Glomerular visceral epithelial cell (primary cell): ENCODE measurements around the gene UBN1.
A peak's percentile ranks its signal among the peaks of the same experiment; 100 is the strongest.

Source experiments
- DNase-seq: peaks from one replicate; pipeline ENCODE4 v3.0.0-alpha.2; 2016; ENCODE audit errors: extremely low spot score

Gene UBN1

DNA sequence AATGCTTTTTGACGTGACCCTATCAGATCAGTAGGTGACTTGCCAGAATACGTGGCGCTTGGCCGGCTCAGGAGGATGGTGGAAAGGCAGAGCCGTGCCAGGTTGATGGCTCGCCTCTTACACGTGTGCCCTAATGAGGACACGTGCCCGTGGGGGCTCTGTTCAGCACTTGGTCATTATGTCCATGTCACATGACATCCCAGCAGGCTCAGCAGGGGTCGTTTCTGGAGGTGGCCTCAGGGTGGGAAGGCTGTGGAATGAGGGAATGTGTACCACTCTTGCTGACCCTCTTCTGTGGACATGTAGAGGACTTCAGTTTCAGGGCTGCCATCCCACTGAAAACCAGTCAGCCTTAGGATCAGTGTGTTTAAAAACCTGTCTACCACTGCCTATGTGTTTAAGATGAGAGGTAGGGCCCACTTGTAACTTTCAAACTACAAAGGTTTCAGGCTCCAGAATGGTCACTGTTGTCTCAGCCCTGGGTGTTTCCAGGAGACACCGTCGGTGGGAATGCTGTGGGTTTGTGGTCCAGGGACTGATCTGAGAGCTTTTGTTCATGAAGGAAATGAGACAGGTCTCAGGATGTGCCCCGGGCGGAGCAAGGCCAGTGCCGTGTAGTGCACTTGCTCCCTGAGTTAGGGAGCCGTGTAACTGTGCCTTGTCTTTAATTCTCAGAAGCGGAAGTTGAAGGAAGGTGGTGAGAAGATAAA lies 12.1 kb downstream of the UBN1 start:
- peak; percentile 48 for DNase-seq

GRCh38 chr16:4859900-4860255 lies 12.6 kb downstream of the UBN1 start:
- DNase-seq: peak; percentile 46

DNA sequence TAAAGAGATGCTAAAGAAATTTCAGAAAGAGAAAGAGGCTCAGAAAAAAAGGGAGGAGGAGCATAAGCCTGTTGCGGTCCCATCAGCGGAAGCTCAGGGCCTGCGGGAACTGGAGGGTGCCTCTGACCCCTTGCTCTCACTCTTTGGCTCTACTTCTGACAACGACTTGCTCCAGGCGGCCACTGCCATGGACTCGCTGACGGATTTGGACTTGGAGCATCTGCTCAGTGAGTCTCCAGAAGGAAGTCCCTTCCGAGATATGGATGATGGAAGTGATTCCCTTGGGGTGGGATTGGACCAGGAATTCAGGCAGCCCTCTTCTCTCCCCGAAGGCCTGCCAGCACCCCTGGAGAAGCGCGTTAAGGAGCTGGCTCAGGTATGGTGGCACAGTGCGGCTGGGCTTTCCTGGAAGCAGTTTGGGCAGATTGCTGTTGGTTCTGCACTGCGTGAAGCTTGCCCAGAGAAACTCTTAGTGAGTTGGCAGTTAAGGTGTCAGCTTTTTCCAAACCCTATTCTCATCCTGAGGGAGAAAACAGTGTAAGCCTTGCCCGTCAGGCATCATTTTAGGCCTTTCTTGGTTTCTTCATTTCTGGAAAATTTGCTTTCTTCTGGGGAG lies 13.6 kb downstream of the UBN1 start:
- DNase-seq: no peak

GRCh38 chr16:4862639-4863038 lies 15.4 kb downstream of the UBN1 start:
- no peak for DNase-seq

- DNase-seq: no peak
These were observed 17.4 kb downstream of the UBN1 start for GRCh38 chr16:4864728-4865127.

- no peak for DNase-seq
These were observed 18.1 kb downstream of the UBN1 start for GRCh38 chr16:4865231-4865860.

- DNase-seq: no peak
These were observed 19.3 kb downstream of the UBN1 start for GRCh38 chr16:4866586-4866985.

DNA sequence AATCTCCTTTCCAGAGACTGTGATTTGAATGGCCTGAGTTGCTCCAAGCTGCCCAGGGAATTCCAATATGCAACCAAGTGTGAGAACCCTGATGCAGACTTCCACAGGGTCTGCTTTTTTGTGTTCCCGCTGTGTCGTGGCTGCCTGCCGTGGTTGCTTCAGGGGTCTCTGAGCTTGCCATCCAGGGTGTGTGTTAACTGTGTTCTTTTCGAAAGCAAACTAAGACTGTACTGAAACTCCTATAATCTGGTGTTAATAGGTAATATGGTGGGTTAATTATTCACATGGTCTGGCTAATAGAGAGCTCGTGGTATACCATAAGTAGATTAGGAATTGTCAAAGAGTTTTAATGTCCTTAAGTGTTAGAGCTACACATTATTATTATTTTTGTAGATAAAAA lies 20.7 kb downstream of the UBN1 start:
- peak; percentile 25 for DNase-seq

DNA sequence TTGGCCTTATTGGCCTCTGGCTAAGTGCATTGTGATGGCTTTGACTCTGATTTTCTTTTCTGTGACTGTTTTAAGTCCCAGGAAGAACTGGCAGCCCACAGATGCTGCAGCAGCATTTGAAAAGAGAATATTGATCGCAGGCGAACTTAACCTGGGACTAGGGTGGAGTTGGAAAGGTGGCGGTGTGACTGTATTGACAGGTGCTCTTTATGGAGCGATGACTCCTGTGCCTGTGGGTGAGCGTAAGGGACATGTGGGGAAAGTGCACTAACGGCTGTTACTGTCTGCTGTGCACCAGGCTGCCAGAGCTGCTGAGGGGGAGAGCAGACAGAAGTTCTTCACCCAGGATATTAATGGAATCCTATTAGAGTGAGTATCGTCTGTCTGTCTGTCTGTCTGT lies 21.3 kb downstream of the UBN1 start:
- DNase-seq: no peak

DNA sequence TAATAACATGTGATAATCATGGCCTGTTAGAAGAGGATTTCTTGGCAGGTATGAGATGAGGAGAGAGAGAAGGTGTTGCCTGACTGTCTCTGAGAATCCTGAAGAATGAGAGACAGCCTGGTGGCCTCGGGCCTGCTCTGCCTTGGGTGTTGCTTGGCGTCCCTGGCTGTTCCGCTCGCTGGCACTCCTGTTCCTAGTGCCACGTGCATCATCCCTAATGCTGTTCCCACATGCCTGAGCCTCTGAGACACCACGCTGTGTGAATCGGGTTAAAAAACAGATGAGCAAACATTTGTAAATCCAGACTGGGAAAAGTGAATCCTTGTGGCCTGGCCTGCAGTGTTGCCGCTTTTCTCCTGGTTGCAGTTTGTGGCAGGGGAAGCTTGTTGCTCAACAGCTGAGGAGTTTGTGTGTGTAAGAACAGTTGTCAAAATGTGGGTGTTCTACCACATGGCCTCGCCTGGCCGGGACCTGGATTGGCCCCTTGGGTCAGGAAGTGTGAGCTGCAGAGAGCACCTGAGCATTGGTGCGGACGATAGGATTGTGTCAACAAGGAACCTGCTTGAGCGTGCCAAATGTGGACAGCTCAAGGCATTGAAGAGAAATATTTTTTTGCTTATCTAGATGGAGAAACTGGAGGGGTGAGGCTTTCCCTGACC lies 22.0 kb downstream of the UBN1 start:
- DNase-seq: no peak

DNA sequence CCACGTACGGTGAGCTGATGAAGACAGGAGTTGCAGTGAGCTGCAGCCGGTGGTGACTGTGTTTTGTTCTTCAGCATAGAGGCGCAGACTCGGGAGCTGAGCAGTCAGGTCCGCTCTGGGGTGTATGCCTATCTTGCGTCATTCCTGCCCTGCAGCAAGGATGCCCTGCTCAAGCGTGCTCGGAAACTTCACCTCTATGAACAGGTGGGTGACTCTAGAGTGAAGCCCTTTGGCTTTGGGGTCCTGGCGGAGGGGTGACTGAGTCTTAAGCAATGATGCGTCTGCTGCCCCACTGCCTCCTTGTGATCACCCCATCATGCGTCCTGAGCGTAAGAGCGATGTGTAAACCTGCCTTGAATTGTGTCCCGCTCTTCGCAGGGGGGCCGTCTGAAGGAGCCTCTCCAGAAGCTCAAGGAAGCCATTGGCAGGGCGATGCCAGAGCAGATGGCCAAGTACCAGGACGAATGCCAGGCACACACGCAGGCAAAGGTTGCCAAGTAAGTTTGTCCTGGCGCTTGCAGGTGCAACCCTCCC lies 22.9 kb downstream of the UBN1 start:
- DNase-seq: no peak

DNA sequence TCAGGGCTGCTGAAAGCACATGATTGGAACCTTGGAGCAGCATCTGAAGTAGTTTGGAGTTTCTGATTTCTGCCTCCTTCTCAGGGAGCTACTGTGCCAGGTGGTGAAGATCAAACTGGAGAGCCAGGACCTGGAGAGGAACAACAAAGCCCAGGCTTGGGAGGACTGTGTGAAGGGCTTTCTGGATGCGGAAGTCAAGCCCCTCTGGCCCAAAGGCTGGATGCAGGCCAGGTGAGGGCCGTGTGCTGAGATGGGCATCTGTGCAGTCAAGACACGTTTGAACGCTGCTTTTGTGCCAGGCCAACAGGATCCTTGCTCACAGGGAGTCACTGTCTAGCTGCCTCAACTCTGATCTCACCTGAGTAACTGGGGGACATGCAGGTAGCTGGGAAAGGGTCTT lies 23.8 kb downstream of the UBN1 start:
- no peak for DNase-seq

- no peak for DNase-seq
These were observed 25.8 kb downstream of the UBN1 start for GRCh38 chr16:4873091-4873490.

DNA sequence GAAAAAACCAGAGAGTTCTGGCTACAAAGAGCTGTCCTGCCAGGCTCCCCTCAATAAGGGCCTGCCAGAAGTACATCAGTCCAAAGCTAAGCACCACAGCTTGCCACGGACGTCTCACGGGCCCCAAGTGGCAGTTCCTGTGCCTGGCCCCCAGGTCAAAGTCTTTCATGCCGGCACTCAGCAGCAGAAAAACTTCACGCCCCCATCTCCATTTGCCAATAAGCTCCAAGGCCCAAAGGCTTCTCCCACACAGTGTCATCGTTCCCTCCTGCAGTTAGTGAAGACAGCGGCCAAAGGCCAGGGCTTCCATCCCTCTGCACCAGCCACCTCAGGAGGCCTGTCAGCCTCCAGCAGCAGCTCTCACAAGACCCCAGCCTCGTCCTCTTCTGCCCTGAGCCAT lies 27.4 kb downstream of the UBN1 start:
- DNase-seq: no peak

DNA sequence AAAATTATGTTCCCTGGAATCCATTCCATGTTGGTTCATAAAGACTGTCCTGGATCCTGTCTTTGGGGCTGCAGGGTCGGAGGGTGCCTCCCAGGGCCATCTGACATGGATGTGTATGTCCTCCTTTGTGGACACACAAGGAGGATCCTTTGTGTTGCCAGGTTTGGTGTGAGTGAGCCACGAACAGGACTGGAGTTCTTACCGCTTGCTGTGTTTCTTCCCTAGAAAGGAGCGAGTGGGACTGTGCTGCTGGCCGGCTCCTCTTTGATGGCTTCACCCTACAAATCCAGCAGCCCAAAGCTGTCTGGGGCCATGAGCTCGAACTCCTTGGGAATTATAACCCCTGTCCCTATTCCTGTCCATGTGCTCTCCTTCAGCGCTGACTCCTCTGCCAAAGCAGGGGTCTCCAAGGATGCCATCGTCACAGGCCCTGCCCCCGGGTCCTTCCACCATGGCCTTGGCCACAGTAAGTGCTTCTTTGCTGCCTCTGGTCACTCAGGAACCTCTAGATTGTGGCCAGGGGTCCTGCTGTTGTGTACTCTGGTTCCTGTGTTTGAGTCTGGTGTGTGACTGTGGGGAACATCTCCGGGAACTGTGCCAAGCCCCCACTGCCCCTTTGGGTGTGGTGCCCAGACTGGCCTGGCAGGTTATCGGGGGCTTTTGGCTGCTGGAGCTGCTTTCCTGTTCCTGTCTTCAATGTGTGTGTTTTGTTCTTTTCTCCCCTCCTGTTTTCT lies 29.5 kb downstream of the UBN1 start:
- no peak for DNase-seq

DNA sequence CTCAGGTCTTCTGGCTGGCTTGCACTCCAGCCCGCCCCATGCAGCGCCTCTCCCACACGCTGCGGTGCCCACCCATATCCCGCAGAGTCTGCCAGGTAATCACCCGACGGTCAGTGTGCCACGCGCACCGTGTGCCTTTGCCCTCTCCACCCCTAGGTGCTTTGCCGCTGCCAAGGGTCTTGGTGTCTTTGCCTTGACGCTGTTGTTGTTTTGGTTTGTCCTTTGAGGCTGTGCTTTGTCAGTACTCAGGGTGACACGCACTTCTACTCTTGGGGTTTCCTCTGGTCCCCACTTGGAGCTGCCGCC lies 30.1 kb downstream of the UBN1 start:
- DNase-seq: no peak

- DNase-seq: no peak
These were observed 31.8 kb downstream of the UBN1 start for GRCh38 chr16:4879049-4879448.

- no peak for DNase-seq
These were observed 32.8 kb downstream of the UBN1 start for GRCh38 chr16:4880006-4880580.

DNA sequence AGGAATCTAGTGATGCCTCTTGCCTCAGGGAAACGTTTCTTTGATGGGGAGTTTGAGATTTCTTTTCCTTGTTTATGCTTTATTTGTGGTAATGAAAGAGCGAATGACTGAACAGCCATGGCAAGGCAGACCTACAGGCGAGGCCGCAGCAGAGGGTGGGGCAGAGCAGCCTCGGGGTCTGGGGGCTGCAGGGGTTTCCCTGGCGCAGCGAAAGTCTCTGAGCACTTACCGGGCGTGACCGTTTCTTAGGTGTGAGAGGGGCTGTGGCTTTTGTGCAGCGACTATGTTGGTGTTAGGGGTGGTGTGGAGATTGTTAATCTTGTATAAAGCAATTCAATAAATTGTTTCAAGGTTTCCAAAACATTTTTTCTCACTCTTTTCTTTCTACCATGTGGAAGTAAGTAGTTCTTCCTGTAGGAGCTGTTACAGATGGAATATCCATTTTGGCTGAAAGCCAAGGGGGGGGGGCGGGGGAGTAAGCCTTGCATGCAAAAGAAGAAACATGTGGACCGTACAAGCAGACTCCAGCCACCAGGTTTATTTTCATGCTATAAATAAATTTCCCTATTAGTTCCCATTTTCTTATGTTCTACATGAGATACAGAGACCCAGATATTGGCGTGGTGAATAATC lies 34.8 kb downstream of the UBN1 start:
- DNase-seq: peak; percentile 69

DNA sequence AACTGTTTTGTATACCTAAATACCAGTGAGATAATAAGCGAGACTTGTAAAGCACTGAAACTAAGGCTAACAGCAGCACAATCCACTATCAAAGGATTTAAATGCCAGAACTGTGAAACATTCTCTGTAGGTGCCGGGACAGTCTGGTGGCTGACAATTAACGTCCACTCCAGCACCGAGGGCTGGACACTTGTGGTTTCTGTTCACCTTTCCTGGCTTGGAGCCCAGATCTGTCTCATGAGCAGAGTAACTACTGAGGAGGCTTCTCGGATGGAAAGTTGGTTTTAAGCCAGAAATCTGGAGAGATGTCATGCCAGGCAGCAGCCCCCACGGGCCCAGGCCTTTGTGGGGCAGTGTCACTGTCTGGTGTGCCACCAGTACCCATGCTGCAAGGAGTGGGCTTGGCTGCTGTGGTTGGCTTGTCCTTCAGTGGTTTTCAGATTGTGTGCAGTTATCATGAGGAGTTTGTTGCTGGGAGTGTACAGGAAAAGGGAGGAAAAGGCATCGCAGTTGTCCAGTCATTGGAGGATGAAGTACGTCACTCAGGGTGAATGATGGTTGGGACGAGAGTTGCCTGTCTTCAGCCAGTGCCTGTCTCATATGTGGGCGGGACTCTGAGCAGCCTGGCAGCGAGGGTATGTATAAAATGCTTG lies 35.5 kb downstream of the UBN1 start:
- peak; percentile 92 for DNase-seq

- DNase-seq: no peak
These were observed 36.2 kb downstream of the UBN1 start for GRCh38 chr16:4883501-4883900.
